Neural progenitor cell (in vitro differentiated cells): ENCODE data around the gene AK3.

Experiments used
- EZH2 ChIP-seq: fragments of 200-600 bp; sonication (generic); IDR thresholded peaks from 2 replicates; pipeline ENCODE4 v1.6.1; 2017; ENCODE audit warnings: antibody characterized with exemption, mild to moderate bottlenecking, moderate library complexity
- TF ChIP-seq, protein P1 (sequence below): fragments of 200-600 bp; sonication (generic); IDR thresholded peaks from 2 replicates; pipeline ENCODE4 v1.5.1; 2017; ENCODE audit warnings: antibody characterized with exemption, mild to moderate bottlenecking

DNA sequence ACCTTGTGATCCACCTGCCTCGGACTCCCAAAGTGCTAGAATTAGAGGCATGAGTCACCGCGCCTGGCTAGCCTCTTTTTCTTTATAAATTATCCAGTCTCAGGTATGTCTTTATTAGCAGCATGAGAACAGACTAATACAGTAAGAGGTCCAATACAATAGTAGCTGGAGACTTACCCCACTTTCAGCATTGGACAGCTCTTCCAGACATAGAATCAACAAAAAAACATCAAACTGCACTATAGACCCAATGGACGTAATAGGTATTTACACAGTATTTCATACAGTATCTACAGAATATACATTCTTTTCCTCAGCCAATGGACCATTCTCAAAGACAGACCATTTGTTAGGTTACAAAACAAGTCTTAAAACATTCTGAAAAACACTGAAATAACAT lies 45.6 kb upstream of the AK3 start:
- TF ChIP-seq, protein P1, sequence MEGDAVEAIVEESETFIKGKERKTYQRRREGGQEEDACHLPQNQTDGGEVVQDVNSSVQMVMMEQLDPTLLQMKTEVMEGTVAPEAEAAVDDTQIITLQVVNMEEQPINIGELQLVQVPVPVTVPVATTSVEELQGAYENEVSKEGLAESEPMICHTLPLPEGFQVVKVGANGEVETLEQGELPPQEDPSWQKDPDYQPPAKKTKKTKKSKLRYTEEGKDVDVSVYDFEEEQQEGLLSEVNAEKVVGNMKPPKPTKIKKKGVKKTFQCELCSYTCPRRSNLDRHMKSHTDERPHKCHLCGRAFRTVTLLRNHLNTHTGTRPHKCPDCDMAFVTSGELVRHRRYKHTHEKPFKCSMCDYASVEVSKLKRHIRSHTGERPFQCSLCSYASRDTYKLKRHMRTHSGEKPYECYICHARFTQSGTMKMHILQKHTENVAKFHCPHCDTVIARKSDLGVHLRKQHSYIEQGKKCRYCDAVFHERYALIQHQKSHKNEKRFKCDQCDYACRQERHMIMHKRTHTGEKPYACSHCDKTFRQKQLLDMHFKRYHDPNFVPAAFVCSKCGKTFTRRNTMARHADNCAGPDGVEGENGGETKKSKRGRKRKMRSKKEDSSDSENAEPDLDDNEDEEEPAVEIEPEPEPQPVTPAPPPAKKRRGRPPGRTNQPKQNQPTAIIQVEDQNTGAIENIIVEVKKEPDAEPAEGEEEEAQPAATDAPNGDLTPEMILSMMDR, result no peak
- TF ChIP-seq EZH2, result no peak
